Activated B cell treated with CpG ODN at 0.5 μM for 24 hours (primary cell): Measurements from ENCODE around the gene RMDN3. TPM values are rescaled to one million over a fixed set of nuclear protein-coding genes. Genes with fewer than 3 reads are reported as not detected.

Experiments used
- ATAC-seq: fragments of 200-7000 bp; cut with Tn5 transposase; one replicate; pipeline ENCODE4 v1.10.0; 2021; ENCODE audit warnings: low read depth, mild to moderate bottlenecking, moderate library complexity
- CTCF ChIA-PET: fragments of 350-600 bp; sonication (Branson Sonifier 250); formaldehyde crosslinking; loops from one replicate; lab custom pipeline; 2021; ENCODE audit warnings: antibody characterized with exemption; lab: Charles Lee
- POLR2A ChIA-PET: fragments of 350-600 bp; sonication (Branson Sonifier 250); formaldehyde crosslinking; loops from one replicate; lab custom pipeline; 2021; ENCODE audit warnings: antibody characterized with exemption; lab: Charles Lee
- DNase-seq: peaks from one replicate; pipeline ENCODE4 v3.0.0; 2022
- H3K27ac Mint-ChIP-seq: one replicate; pipeline ENCODE4 v1.8.0; 2020; ENCODE audit warnings: mixed read lengths
- H3K27me3 Mint-ChIP-seq: one replicate; pipeline ENCODE4 v1.8.0; 2021; ENCODE audit warnings: mixed read lengths
- H3K36me3 Mint-ChIP-seq: one replicate; pipeline ENCODE4 v1.8.0; 2021; ENCODE audit warnings: low read depth, mixed read lengths
- H3K4me1 Mint-ChIP-seq: one replicate; pipeline ENCODE4 v1.8.0; 2021; ENCODE audit warnings: mixed read lengths
- H3K4me3 Mint-ChIP-seq: one replicate; pipeline ENCODE4 v1.8.0; 2020; ENCODE audit warnings: mild to moderate bottlenecking, mixed read lengths
- H3K9me3 Mint-ChIP-seq: one replicate; pipeline ENCODE4 v1.8.0; 2020; ENCODE audit warnings: mixed read lengths
- intact Hi-C: fragments of 100-400 bp; cut with micrococcal nuclease; formaldehyde crosslinking; loops from one replicate; pipeline ENCODE4 v1.15.1; 2024
- total RNA-seq: library from RNA; stranded (reverse); gene quantifications from 2 replicates; pipeline ENCODE4 v1.2.3, GENCODE V29; 2022
- TF ChIP-seq, protein P1 (sequence below): fragments of 200-600 bp; IDR thresholded peaks from one replicate; pipeline ENCODE4 v1.8.0; 2022; ENCODE audit warnings: antibody characterized with exemption, mild to moderate bottlenecking

The RMDN3 gene
- total RNA-seq, 1 donor from 2014 or later = 25.6 TPM

DNA sequence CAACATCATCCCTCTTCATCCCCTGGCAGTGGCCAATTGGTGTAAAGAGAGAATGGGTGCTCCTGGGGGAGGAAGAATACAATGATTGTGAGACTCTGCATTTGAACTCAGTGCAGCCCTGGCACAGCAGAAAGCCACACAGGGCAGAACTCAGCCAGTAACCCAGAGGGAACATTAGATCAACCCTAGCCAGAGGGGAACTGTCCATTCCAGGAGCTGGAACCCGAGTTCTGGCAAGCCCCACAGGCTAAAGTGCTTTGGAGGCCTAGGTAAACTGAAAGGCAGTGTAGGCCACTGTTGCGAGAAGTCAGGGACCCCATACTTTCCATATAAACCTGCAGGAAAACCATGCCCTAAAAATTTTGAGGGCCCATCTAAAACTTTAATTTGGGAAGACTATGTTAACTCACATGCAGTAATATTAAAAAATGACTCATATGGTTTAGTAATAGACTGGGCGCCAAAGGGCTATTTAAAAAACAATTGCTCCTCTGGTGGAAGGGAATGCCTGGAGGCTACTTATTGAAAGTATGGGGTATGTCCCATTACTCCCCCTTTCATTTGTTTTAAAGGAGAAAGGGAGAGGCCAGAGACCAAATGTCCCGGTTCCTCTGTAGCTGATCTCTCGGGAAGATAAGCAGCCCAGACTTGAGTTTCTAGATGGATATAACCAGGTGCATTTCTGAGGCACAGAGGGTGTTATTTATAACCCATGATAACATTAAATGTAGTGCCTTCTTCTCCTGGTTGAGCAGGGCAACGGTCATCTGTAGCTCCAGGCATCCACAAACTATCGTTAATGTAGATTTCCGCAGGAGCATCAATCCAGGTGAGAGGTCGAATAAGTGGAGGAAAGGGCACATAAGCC, 65.9 kb downstream of the RMDN3 start:
- Mint-ChIP-seq H3K9me3 (no peaks in the 10 kb centered on the region), H3K27me3 (no peaks in the 10 kb centered on the region), H3K36me3 (peaks cover 13% of the 10 kb centered on the region), H3K4me3 (no peak overlapping the region), H3K27ac (no peak overlapping the region), H3K4me1 (peaks cover 12% of the 10 kb centered on the region)
- CTCF ChIA-PET = no interaction called here
- POLR2A ChIA-PET = no interaction called here
- no peak for ATAC-seq
- intact Hi-C loops = no loop called here
- DNase-seq = no peak
- TF ChIP-seq, protein P1, sequence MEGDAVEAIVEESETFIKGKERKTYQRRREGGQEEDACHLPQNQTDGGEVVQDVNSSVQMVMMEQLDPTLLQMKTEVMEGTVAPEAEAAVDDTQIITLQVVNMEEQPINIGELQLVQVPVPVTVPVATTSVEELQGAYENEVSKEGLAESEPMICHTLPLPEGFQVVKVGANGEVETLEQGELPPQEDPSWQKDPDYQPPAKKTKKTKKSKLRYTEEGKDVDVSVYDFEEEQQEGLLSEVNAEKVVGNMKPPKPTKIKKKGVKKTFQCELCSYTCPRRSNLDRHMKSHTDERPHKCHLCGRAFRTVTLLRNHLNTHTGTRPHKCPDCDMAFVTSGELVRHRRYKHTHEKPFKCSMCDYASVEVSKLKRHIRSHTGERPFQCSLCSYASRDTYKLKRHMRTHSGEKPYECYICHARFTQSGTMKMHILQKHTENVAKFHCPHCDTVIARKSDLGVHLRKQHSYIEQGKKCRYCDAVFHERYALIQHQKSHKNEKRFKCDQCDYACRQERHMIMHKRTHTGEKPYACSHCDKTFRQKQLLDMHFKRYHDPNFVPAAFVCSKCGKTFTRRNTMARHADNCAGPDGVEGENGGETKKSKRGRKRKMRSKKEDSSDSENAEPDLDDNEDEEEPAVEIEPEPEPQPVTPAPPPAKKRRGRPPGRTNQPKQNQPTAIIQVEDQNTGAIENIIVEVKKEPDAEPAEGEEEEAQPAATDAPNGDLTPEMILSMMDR = no peak

Other genes with a start within 250 kb of the RMDN3 start
- gene CCDC32, start 190.2 kb downstream of the RMDN3 start, total RNA-seq = 64.0 and 66.3 TPM in 2 replicates
- 20.1 and 24.8 TPM in 2 replicates for gene RPUSD2, start 186.0 kb downstream of the RMDN3 start, total RNA-seq
- 5.1 and 7.7 TPM in 2 replicates for gene KNL1, start 161.0 kb downstream of the RMDN3 start, total RNA-seq
- gene RAD51, start 60.1 kb downstream of the RMDN3 start, total RNA-seq = 2.6 and 4.1 TPM in 2 replicates
- gene GCHFR, start 8.8 kb upstream of the RMDN3 start, total RNA-seq = 19.5 and 21.1 TPM in 2 replicates
- 5.7 and 6.5 TPM in 2 replicates for gene C15orf62, start 14.7 kb upstream of the RMDN3 start, total RNA-seq
- 23.2 and 25.2 TPM in 2 replicates for gene ZFYVE19, start 51.8 kb upstream of the RMDN3 start, total RNA-seq
- gene DNAJC17, start 52.2 kb upstream of the RMDN3 start, total RNA-seq = 43.1 and 51.0 TPM in 2 replicates
- 0.31 TPM in 1 of 2 replicates, not detected in the other for gene PPP1R14D, start 73.5 kb upstream of the RMDN3 start, total RNA-seq
- 8.6 and 8.7 TPM in 2 replicates for gene SPINT1, start 88.8 kb upstream of the RMDN3 start, total RNA-seq
- gene RHOV, start 119.0 kb upstream of the RMDN3 start, total RNA-seq = 0.27 TPM in 1 of 2 replicates, not detected in the other
- 25.3 and 26.2 TPM in 2 replicates for gene VPS18, start 139.2 kb upstream of the RMDN3 start, total RNA-seq
- 0.05 TPM in 1 of 2 replicates, not detected in the other for gene DLL4, start 174.1 kb upstream of the RMDN3 start, total RNA-seq
- gene CHAC1, start 198.2 kb upstream of the RMDN3 start, total RNA-seq = 22.3 and 27.3 TPM in 2 replicates